GM18909 (cell line): ENCODE results near the gene RRM1.
A peak's percentile ranks its signal among the peaks of the same experiment; 100 is the strongest.

Experiments
- ATAC-seq: cut with Tn5 transposase; IDR thresholded peaks from one replicate; pipeline ENCODE4 v1.9.1; 2021; ENCODE audit warnings: mild to moderate bottlenecking; ENCODE audit not compliant: unreplicated experiment, poor library complexity

The RRM1 gene

DNA sequence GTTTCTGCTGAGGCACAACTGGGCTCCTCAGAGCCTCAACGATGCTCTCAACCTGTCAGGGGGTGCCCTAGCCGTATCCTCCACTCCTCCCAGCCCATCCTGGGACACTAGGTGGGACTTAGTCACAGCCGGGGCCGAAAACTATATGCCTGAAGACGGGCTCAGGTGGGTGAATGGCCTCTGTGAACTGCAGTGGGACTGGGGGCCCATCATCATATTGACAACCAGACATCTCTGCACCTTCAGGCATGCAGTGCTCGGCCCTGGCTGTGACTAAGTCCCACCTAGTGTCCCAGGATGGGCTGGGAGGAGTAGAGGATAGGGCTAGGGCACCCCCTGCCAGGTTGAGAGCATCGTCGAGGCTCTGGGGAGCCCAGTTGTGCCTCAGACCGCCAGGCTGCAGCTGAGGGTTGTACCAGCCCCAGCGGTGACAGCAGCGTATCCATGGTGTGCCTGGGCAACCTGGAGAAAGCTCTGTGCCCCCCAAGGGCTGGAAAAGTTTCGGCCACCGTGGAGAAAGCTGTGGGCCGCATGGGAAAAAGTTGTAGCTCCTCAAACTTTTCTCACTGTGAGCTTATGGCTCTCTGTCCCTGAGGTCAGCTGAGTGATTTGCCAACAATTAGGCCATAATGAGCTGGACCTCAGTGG lies 88.9 kb downstream of the RRM1 start:
- no peak for ATAC-seq

DNA sequence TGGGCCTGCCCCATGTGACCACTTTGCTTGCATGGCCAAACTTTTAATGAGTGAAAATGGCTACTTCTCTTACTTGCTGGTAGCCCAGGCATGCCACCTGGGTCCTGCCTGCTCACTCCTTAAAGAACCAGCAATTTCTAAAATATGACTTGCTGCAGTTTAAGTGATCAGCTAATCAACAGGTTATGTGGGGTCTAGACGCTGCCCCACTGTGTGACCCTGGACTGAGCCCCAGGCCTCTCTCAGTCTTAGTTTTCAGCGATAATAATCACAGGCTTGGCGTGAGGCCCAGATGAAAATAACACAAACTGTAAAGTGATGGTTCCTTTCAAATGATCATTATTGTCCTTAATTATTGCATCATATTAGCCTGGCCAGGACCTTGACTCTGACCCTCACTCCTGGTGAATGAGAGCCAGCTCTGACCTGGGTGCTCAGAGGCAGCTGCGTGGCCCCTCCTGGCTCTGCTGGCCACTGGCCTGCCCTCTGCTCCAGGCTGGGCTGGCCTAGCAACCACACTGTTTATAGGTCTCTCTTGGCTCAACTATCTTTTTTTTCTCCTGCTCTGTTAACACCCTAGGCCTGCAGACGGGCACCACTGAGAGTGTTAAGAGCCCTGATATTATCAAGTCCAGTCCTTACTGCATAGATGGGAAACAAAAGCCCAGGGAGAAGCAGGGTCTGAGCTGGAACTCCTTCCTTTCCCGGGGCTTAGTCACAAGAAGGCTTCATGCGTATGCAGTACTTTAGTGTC lies 89.7 kb downstream of the RRM1 start:
- ATAC-seq, result no peak

DNA sequence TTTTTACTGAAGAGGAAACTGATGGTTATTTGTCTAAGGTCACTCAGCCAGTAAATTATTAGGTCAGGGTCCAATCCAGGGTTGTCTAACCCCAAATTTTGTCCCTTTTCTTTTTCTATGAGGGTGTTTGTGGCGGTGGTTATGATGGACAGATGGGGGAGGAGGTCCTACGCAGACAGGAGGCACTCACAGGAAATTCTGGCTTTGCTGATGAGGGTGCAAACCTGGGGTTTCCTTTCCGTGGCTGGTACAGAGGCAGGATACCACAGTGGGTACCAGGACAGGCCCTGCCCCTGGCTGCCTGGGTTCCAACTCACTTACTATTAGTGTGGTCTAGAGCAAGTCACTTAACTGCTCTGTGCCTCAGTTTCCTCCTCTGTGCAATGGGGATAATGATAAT lies 91.0 kb downstream of the RRM1 start:
- no peak for ATAC-seq

DNA sequence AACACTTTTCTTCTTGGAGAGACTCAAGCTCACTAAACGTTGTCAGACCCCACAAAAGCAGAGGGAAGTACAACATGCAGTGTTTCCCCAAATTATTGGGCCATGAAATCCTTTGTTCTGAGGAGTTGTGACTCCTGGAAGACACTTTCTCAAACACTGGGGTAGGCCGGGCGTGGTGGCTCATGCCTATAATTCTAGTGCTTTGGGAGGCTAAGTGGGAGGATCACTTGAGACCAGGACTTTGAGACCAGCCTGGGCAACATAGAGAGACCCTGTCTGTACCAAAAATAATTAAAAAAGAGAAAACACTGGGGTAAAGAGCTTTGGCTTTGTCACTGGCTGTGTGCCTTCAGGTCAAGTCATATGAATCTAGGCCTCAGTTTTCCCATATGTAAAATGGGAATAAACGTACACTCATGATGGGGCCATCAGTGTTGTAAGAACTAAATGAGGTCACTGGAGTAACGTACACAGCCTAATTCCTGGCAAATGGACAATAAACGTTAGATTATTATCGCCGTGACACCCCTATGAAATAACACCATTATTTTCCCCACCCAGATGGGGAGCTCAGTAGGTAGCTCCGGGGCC lies 92.0 kb downstream of the RRM1 start:
- ATAC-seq, result no peak

DNA sequence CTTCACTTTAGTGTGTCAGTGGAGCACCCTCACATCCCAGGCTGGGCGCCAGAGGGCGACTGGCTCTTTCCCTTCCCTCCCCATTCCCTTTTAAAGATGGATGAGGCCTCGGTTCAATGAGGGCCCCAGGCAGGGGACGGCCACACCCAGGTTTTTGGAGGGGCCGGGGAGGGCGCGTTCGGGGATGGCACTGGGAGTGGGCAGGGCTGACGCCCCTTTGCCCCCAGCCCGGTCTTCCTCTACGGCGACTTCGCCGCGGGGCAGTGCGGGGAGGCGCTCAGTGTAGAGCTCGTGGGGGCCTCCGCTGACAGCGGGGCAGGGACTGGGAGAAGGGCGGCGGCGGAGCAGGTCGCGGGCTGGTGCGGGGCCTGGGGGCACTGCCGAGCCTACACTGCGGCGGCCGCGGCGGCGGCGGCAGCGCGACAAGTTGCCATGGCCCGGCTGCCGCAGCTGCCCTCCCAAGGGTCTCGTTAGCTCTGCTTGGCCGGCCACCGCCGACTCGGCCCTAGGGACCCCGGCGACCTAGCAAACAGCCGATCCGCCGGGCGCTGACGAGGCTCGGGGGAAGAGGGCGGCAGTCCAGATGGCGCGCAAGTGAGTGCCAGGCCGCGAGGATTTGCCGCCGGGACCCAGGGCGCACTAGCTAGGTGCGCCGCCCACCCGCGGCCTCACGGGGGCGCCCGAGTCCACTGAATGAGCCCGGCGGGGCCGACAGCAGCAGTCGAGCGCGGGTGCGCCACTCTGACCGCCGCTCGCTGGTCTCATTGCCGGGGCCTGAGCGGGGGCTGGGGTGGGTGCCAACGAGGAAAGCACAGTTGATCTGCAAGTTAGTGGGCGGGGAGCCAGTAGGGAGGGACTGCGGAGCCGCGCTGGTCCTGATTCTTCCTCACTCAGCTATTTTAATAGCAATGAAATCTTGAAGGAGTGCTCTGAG lies 92.7 kb downstream of the RRM1 start:
- peak; percentile 94 for ATAC-seq
